MM.1S (cell line): Measurements from ENCODE around the gene RLN3.
"Not testable (repeated sequence)": the region's sequence is repeated elsewhere in the genome, so short reads cannot be mapped to it uniquely, and the experiment has no call there.

Experiments
- DNase-seq: peaks from one replicate; pipeline ENCODE4 v3.0.0-alpha.2; 2015
- H2AFZ ChIP-seq: fragments of 300-600 bp; sonication (generic); 2 replicates; pipeline ENCODE4 v1.6.0; 2016; ENCODE audit warnings: antibody characterized with exemption, low read length
- H3F3A ChIP-seq: fragments of 300-600 bp; sonication (generic); 2 replicates; pipeline ENCODE4 v1.6.1; 2016; ENCODE audit warnings: mild to moderate bottlenecking, antibody characterized with exemption, low read length, moderate library complexity, mixed read lengths; ENCODE audit not compliant: insufficient read depth
- H3K27ac ChIP-seq: fragments of 300-600 bp; sonication (generic); 2 replicates; pipeline ENCODE4 v1.5.1; 2016; ENCODE audit warnings: mild to moderate bottlenecking, low read length
- H3K27me3 ChIP-seq: fragments of 300-600 bp; sonication (generic); replicated peaks from 2 replicates; pipeline ENCODE4 v1.6.0; 2016; ENCODE audit warnings: low read length; ENCODE audit not compliant: insufficient read depth
- H3K36me3 ChIP-seq: fragments of 300-600 bp; sonication (generic); replicated peaks from 2 replicates; pipeline ENCODE4 v1.6.1; 2016; ENCODE audit warnings: mild to moderate bottlenecking, low read length, mixed read lengths; ENCODE audit not compliant: insufficient read depth
- H3K4me1 ChIP-seq: fragments of 300-600 bp; sonication (generic); 2 replicates; pipeline ENCODE4 v1.6.1; 2016; ENCODE audit warnings: low read length, mixed read lengths
- H3K4me2 ChIP-seq: fragments of 300-600 bp; sonication (generic); 2 replicates; pipeline ENCODE4 v1.6.0; 2016; ENCODE audit warnings: low read depth, low read length
- H3K4me3 ChIP-seq: fragments of 300-600 bp; sonication (generic); 2 replicates; pipeline ENCODE4 v1.5.1; 2016; ENCODE audit warnings: low read length, mixed read lengths
- H3K79me2 ChIP-seq: fragments of 300-600 bp; sonication (generic); 2 replicates; pipeline ENCODE4 v1.6.1; 2016; ENCODE audit warnings: mixed run types, low read length, mixed read lengths
- H3K9ac ChIP-seq: fragments of 300-600 bp; sonication (generic); 2 replicates; pipeline ENCODE4 v1.6.1; 2016; ENCODE audit warnings: low read length, mixed read lengths
- H3K9me2 ChIP-seq: fragments of 300-600 bp; sonication (generic); replicated peaks from 2 replicates; pipeline ENCODE4 v1.6.1; 2016; ENCODE audit warnings: mild to moderate bottlenecking, low read length, mixed read lengths; ENCODE audit not compliant: insufficient read depth
- H3K9me3 ChIP-seq: fragments of 300-600 bp; sonication (generic); replicated peaks from 2 replicates; pipeline ENCODE4 v1.6.1; 2016; ENCODE audit warnings: mild to moderate bottlenecking, low read length, mixed read lengths; ENCODE audit not compliant: insufficient read depth
- H4K20me1 ChIP-seq: fragments of 300-600 bp; sonication (generic); 2 replicates; pipeline ENCODE4 v1.6.1; 2016; ENCODE audit warnings: mild to moderate bottlenecking, low read length, moderate library complexity, mixed read lengths; ENCODE audit not compliant: insufficient read depth
- CTCF ChIP-seq: fragments of 300-600 bp; sonication (generic); IDR thresholded peaks from 2 replicates; pipeline ENCODE4 v1.5.1; 2016; ENCODE audit warnings: antibody characterized with exemption, low read length, mixed read lengths
- EZH2 ChIP-seq: fragments of 300-600 bp; sonication (generic); optimal IDR thresholded peaks from 2 replicates; pipeline ENCODE3; 2017; ENCODE audit warnings: low read depth, mild to moderate bottlenecking, antibody characterized with exemption, low read length, mixed read lengths
- EZH2phosphoT487 ChIP-seq: fragments of 300-600 bp; sonication (generic); IDR thresholded peaks from 2 replicates; pipeline ENCODE4 v1.6.1; 2018; ENCODE audit warnings: antibody characterized with exemption, low read length

The RLN3 gene

GRCh38 chr19:14021474-14021873 lies 6.5 kb upstream of the RLN3 start:
- H3K9ac ChIP-seq = no peak overlapping the region
- H3K9me2 ChIP-seq = no peaks in the 10 kb centered on the region
- no peaks in the 10 kb centered on the region for H3K27me3 ChIP-seq
- H3K79me2 ChIP-seq = no peaks in the 10 kb centered on the region
- no peak overlapping the region for H3K4me3 ChIP-seq
- H3K36me3 ChIP-seq = no peaks in the 10 kb centered on the region
- no peak overlapping the region for H2AFZ ChIP-seq
- no peak overlapping the region for H3K4me2 ChIP-seq
- no peak overlapping the region for H3K27ac ChIP-seq
- H3K4me1 ChIP-seq = no peaks in the 10 kb centered on the region
- TF ChIP-seq EZH2 = no peak
- H4K20me1 ChIP-seq = no peaks in the 10 kb centered on the region
- H3F3A ChIP-seq = no peaks in the 10 kb centered on the region
- no peak for DNase-seq
- H3K9me3 ChIP-seq = no peaks in the 10 kb centered on the region

GRCh38 chr19:14022469-14022868 lies 5.5 kb upstream of the RLN3 start:
- no peaks in the 10 kb centered on the region for H3F3A ChIP-seq
- DNase-seq = no peak
- no peak for TF ChIP-seq CTCF
- TF ChIP-seq EZH2phosphoT487 = no peak
- TF ChIP-seq EZH2 = no peak
- H3K9ac ChIP-seq = no peak overlapping the region
- no peaks in the 10 kb centered on the region for H3K27me3 ChIP-seq
- H3K4me1 ChIP-seq = no peaks in the 10 kb centered on the region
- H3K27ac ChIP-seq = no peak overlapping the region
- no peak overlapping the region for H3K4me2 ChIP-seq
- no peaks in the 10 kb centered on the region for H3K79me2 ChIP-seq
- no peak overlapping the region for H2AFZ ChIP-seq
- no peaks in the 10 kb centered on the region for H3K36me3 ChIP-seq
- no peaks in the 10 kb centered on the region for H3K9me2 ChIP-seq
- H3K4me3 ChIP-seq = no peak overlapping the region
- no peaks in the 10 kb centered on the region for H4K20me1 ChIP-seq
- H3K9me3 ChIP-seq = no peaks in the 10 kb centered on the region

GRCh38 chr19:14023404-14024235 lies 4.3 kb upstream of the RLN3 start:
- Histone ChIP-seq H3K79me2 (no peaks in the 10 kb centered on the region), H4K20me1 (no peaks in the 10 kb centered on the region), H3K36me3 (no peaks in the 10 kb centered on the region), H2AFZ (no peak overlapping the region), H3K27ac (no peak overlapping the region), H3K9me3 (no peaks in the 10 kb centered on the region), H3F3A (no peaks in the 10 kb centered on the region), H3K4me2 (no peak overlapping the region), H3K4me3 (no peak overlapping the region), H3K9ac (no peak overlapping the region), H3K4me1 (no peaks in the 10 kb centered on the region), H3K27me3 (no peaks in the 10 kb centered on the region; the same call in 1 of the 2 replicates), H3K9me2 (no peaks in the 10 kb centered on the region)
- TF ChIP-seq CTCF (no peak), EZH2phosphoT487 (no peak), EZH2 (no peak)
- no peak for DNase-seq

GRCh38 chr19:14026652-14027192 lies 1.2 kb upstream of the RLN3 start:
- not testable (repeated sequence) for DNase-seq, H3K4me3 ChIP-seq, H3K27ac ChIP-seq, H3K4me2 ChIP-seq, H4K20me1 ChIP-seq, H3F3A ChIP-seq, H3K9me3 ChIP-seq, H3K4me1 ChIP-seq, H3K79me2 ChIP-seq, H2AFZ ChIP-seq, H3K9ac ChIP-seq, H3K36me3 ChIP-seq, H3K27me3 ChIP-seq, H3K9me2 ChIP-seq
